Measurements from ENCODE around the gene KIAA0586.

GRCh38 chr14:58513272-58513671 is 85.8 kb downstream of the KIAA0586 start:
- TF ChIP-seq CREM (IDR thresholded peaks at IDR 0.05) (no peak), CREM (CRISPR knock-in tag; IDR thresholded peaks at IDR 0.05) (no peak), MTA3 (CRISPR knock-in tag; IDR thresholded peaks at IDR 0.05) (no peak), SIN3A (IDR thresholded peaks at IDR 0.05; ENCODE audit: borderline replicate concordance, low read depth, low read length) (no peak), GFI1 (CRISPR knock-in tag; IDR thresholded peaks at IDR 0.05; ENCODE audit: borderline replicate concordance) (no peak)

Measured in HepG2 (cell line).